Spleen (tissue), 7 donors: ENCODE data around the gene CLDN12.

Experiments used
- POLR2A ChIP-seq, 3 donors: fragments of 450-650 bp; IDR thresholded peaks; one replicate each; pipeline ENCODE4 v1.5.1; 2017; ENCODE audit warnings: antibody characterized with exemption in 3 of 3, mild to moderate bottlenecking in 1 of 3
- TF ChIP-seq, protein P1 (sequence below), 11 experiments: fragments of 200-600 bp in 7 of 11; fragments of 450-650 bp in 4 of 11; sonication (generic) in 4 of 11; IDR thresholded peaks in 8 of 11; conservative IDR thresholded peaks in 3 of 11; 1 replicate in 7 of 11; 2 replicates in 4 of 11; pipeline versions ENCODE4 v1.4.0 to v1.8.0; 2016 to 2021; ENCODE audit warnings: antibody characterized with exemption in 11 of 11, inconsistent platforms in 4 of 11, mild to moderate bottlenecking in 1 of 11
- donor health status: DM: no; HTN: no; CAD: no; lungs with moderate emphysema.
- donor health status: DM: no; HTN: no; CAD: no.
- donor health status: DM: no; HTN: no; CAD: no.

DNA sequence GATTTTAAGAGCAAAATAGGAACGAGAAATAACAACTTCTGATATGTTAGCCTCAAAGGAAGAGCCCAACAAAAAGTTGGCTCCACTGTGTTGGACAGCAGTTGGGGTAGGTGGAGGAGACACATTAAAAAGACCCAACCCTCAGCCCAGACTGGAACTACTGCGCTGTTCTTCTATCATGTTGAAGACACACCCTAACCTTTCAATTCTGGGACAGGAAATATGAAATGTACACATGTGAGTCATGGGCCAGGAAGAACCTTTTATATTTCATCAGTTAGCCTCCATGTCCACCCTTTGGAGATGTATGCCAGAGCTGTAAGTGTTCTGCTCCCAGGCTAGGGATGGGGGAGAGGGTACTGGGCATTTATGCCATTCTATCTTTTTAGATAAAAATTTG lies 22.1 kb downstream of the CLDN12 start:
- no peak for TF ChIP-seq POLR2A (IDR thresholded peaks at IDR 0.05)
- TF ChIP-seq, protein P1, sequence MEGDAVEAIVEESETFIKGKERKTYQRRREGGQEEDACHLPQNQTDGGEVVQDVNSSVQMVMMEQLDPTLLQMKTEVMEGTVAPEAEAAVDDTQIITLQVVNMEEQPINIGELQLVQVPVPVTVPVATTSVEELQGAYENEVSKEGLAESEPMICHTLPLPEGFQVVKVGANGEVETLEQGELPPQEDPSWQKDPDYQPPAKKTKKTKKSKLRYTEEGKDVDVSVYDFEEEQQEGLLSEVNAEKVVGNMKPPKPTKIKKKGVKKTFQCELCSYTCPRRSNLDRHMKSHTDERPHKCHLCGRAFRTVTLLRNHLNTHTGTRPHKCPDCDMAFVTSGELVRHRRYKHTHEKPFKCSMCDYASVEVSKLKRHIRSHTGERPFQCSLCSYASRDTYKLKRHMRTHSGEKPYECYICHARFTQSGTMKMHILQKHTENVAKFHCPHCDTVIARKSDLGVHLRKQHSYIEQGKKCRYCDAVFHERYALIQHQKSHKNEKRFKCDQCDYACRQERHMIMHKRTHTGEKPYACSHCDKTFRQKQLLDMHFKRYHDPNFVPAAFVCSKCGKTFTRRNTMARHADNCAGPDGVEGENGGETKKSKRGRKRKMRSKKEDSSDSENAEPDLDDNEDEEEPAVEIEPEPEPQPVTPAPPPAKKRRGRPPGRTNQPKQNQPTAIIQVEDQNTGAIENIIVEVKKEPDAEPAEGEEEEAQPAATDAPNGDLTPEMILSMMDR (IDR thresholded peaks at IDR 0.05 in 8 of 11, conservative IDR thresholded peaks at IDR 0.05 in 3 of 11) = no peak
